ENCODE data around the gene UNK.
"Not testable (repeated sequence)": the region's sequence is repeated elsewhere in the genome, so short reads cannot be mapped to it uniquely, and the experiment has no call there.

UNK gene

DNA sequence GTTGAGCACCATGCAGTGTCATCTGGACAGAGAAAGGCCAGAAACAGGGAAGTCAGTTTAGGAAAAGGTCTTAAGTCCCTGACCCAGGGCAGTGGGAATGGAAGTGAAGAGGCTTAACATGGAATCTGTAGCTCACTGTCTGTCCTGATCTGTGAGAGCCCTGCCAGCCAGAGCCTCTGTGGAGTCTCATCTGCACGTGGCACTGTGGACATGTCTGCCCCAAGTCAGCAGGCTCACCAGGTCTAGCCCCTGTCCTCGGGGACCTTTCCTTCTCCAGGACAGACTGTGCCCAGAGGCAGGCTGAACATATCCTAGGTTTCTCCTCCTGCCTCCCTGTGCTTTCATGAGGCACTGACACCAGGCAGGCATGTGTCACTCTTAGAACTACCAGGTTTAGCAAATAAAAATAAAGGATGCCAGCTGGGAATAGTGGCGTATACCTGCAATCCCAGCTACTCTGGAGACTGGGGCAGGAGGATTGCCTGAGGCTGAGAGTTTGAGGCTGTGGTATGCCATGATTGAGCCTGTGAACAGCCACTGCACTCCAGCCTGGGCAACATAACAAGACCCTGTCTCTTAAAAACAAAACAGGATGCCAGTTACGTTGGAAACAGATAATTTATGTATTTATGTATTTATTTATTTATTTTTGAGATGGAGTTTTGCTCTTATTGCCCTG is 22.4 kb downstream of the UNK start:
- no peak for DNase-seq (ENCODE audit: low spot score)

DNA sequence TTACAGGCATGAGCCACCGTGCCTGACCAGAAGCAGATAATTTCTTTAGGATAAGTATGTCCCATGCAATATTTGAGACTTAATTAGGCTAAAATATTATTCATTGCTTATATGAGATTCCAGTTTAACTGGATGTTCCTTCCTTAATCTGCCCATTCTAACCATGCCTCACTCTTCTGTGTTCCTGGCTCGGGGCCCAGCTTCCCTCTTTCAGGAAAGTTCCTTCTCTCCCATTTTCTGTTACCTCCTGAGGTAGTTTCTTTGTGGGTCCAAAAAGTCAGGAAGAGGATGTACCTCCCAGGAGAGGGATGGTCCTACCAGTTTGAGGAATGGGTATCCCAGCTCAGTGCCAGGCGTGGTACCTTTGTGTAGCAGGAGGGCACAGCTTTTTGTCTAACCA is 23.3 kb downstream of the UNK start:
- no peak for DNase-seq (ENCODE audit: low spot score)

DNA sequence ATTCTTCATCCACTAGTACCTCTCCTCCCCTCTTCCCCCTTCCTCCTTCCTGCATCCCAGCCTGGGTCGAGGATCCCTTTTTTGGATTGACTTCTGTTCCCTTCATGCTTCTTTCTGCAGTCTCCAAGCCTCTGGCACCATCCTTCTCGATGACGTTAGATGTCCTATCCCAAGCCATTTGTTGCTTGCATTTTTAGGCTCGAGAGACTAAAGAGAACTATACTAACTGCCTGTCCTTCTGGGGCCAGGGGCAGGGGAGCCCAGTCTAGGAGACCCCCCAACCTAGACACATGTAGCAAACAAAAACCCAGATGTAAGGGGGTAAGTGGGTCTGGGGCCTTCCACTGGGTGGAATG is 23.9 kb downstream of the UNK start:
- DNase-seq (ENCODE audit: low spot score) = no peak

- no peak for DNase-seq (ENCODE audit: low spot score)
These were observed 24.5 kb downstream of the UNK start for GRCh38 chr17:75808905-75809621.

- DNase-seq (ENCODE audit: low spot score) = no peak
These were observed 25.1 kb downstream of the UNK start for GRCh38 chr17:75809631-75810111.

DNA sequence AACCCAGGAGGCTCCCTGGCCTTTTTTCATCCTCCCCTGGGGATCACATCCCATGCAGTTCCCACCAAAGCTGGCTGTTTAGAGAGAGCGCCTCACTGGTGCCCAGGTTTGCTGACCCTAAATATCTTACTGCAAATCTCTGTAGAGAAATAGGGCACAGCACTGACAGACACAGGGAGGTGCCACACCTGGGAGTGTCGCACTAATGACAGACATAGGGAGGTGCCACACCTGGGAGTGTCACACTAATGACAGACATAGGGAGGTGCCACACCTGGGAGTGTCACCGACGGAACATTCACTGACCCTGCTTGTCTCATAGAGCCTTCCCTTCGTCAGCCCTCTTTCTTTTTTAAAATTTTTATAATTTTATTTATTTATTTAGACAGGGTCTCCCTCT is 25.6 kb downstream of the UNK start:
- no peak for DNase-seq (ENCODE audit: low spot score)

DNA sequence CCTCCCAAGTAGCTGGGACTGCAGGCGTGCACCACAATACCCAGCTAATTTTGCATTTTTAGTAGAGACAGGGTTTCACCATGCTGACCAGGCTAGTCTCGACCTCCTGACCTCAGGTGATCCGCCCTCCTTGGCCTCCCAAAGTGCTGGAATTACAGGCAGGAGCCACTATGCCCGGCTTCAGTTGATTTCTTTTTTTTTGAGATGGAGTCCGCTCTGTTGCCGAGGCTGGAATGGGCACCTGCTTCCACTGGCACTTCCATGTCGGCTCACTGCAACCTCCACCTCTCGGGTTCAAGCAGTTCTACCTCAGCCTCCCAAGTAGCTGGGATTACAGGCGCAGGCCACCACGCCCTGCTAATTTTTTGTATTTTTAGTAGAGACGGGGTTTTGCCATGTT is 26.1 kb downstream of the UNK start:
- DNase-seq (ENCODE audit: low spot score) = not testable (repeated sequence)

GRCh38 chr17:75811174-75811573 is 26.6 kb downstream of the UNK start:
- no peak for DNase-seq (ENCODE audit: low spot score)

- DNase-seq (ENCODE audit: low spot score) = no peak
These were observed 27.7 kb downstream of the UNK start for GRCh38 chr17:75812096-75813013.

- DNase-seq (ENCODE audit: low spot score) = no peak
These were observed 28.7 kb downstream of the UNK start for GRCh38 chr17:75813081-75814020.

DNA sequence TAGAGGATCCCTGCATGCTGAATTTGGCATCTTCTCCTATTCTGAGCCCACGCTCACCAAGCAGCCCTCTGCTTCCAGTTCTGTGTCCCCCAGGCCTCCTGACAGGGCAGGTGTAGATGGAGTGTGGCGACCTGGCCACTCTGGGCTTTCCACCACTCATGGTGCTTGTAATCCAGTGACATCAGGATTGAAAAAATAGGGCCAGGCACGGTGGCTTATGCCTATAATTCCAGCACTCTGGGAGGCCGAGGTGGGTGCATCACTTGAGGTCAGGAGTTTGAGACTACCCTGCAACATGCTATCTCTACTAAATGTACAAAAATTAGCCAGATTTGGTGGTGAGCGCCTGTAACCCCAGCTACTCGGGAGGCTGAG is 29.4 kb downstream of the UNK start:
- no peak for DNase-seq (ENCODE audit: low spot score)

DNA sequence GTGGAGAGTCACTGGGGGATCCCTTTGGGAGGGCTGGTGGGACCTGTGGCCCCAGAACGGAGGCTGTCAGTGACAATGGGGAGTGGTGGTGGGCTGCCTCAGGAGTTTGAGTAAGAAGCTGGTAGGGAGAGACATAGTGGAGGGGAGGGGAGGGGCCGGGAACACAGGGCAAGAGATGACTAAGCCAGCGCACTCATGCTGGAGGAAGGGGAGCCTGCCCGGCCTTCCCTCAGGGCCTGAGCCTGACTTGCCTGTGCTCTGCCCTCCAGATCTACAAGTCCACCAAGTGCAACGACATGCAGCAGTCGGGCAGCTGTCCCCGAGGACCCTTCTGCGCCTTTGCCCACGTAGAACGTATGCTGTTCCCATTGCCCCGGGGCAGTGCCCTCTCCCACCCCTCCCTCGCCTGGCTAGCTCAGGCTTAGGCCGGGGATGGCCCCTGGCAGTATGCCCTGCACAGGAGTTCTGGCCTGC is 30.3 kb downstream of the UNK start:
- no peak for DNase-seq (ENCODE audit: low spot score)

DNA sequence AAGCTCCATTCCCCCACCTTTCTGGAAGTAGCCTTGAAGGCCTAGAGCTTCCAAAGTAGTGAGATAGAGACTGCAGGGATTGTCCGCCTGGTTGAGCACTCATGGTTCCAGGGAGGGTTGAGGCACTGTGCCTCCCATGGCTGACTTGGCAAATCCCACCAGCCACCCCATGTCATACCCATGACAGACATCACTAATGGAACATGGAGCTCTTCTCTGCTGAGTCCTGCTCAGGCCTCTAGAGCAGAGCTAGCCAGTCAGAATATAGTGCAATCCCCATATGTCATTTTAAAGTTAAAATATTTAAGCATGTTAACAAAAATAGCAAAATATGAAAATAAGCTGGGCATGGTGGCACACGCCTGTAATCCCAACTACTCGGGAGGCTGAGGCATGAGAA is 30.8 kb downstream of the UNK start:
- no peak for DNase-seq (ENCODE audit: low spot score)

- DNase-seq (ENCODE audit: low spot score) = no peak
These were observed 32.1 kb downstream of the UNK start for GRCh38 chr17:75816693-75817092.

DNA sequence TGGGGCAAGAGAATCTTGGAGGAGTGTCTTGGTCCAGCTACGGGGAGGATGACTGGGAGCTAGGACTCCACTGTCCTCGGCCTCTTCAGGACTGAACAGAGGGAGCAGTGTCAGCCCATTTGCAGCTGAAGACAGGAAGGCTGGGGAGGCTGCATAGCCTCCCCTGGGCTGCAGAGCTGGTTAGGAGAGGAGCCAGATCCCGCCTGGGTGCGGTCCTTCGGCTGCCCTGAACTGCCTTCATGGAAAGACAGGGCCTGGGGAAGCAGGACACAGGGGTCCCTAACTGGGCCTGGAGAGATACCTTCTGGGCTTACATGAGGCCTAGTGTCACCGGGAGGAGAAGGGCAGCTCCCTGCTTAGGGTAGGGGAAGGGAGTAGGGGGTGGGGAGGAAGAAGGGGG is 33.0 kb downstream of the UNK start:
- DNase-seq (ENCODE audit: low spot score) = no peak

GRCh38 chr17:75818326-75818885 is 33.8 kb downstream of the UNK start:
- no peak for DNase-seq (ENCODE audit: low spot score)

DNA sequence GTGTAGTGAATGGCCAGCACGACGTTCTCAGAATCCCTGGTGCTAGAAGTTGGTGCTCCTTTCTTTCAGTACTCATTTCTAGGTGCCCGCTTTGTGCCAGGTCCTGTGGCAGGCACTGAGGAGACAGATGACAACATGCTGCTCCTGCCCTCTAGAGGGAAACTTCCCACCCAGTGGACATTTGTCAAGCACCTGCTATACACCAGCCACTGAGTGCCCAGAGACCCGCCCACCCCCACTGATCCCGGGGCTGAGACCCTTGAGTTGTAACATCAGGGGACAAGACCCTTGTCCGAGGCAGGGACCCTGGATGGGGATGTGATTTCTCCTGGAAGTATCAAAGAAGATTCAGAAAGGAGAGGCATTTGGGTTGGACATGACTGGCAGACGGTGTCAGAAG is 34.5 kb downstream of the UNK start:
- DNase-seq (ENCODE audit: low spot score) = no peak

GRCh38 chr17:75819678-75820077 is 35.1 kb downstream of the UNK start:
- no peak for DNase-seq (ENCODE audit: low spot score)

GRCh38 chr17:75820094-75821080 is 35.8 kb downstream of the UNK start:
- no peak for DNase-seq (ENCODE audit: low spot score)

DNA sequence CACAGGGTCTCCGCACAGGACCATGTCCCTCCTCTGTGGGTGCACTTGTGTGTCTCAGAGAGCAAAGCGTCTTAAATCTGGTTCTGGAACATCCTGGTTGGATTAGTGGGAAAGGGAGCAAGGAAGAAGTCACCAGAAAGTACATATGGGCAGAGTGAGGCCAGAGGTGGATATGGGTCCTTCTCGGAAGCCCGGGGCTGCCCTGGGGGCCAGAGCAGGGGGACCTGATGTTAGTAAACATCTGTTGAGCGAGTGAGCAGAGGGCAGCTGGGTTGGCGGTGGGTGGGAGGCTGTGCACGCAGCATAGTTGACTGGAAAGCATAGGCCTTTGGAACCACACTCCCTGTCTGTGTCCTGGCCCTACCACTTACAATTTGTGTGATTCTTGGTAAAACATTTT is 36.9 kb downstream of the UNK start:
- DNase-seq (ENCODE audit: low spot score) = no peak
